GM23248 (cell line): ENCODE measurements around the gene BCAS1.

Experiments
- EZH2 ChIP-seq: fragments of 200-600 bp; sonication (generic); IDR thresholded peaks from 2 replicates; pipeline ENCODE4 v1.6.1; 2018; ENCODE audit warnings: antibody characterized with exemption, mild to moderate bottlenecking; ENCODE audit not compliant: insufficient read depth, poor library complexity, severe bottlenecking
- EZH2phosphoT487 ChIP-seq: fragments of 200-600 bp; sonication (generic); IDR thresholded peaks from 2 replicates; pipeline ENCODE4 v1.6.1; 2018; ENCODE audit warnings: antibody characterized with exemption, moderate library complexity, mild to moderate bottlenecking, low read depth; ENCODE audit not compliant: insufficient read depth

- TF ChIP-seq EZH2 = no peak
- TF ChIP-seq EZH2phosphoT487 = no peak
These were observed 70.1 kb downstream of the BCAS1 start for GRCh38 chr20:54000262-54000661.
